ENCODE data around the gene LPAR3. TPM values are rescaled to one million over a fixed set of nuclear protein-coding genes. Genes with fewer than 3 reads are reported as not detected.
"Not testable (repeated sequence)": the region's sequence is repeated elsewhere in the genome, so short reads cannot be mapped to it uniquely, and the experiment has no call there.

Gene LPAR3
- total RNA-seq, 1 donor from 2014 or later: 6.4 TPM

DNA sequence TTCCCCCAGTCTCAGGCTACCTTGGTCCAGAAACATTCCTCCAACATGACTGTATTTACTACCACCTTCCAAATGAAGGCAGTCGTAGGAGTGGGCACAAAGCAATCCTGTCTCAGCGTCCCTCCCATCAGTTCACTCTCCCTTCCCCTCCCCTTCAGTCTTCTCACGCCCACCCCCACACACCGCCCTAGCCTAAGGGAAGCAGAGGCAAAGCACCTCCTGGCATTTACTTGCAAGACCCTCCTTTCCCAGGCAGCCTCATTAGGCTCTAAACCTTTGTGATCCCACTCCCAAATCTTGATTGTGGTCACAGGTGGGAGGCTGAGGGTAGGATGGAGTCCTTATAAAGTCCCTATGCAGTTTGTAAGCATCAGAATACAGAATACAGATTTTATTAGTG, 23.9 kb upstream of the LPAR3 start:
- no peak for DNase-seq (ENCODE audit: extremely low spot score, unreplicated experiment)
- TF ChIP-seq, protein P1, sequence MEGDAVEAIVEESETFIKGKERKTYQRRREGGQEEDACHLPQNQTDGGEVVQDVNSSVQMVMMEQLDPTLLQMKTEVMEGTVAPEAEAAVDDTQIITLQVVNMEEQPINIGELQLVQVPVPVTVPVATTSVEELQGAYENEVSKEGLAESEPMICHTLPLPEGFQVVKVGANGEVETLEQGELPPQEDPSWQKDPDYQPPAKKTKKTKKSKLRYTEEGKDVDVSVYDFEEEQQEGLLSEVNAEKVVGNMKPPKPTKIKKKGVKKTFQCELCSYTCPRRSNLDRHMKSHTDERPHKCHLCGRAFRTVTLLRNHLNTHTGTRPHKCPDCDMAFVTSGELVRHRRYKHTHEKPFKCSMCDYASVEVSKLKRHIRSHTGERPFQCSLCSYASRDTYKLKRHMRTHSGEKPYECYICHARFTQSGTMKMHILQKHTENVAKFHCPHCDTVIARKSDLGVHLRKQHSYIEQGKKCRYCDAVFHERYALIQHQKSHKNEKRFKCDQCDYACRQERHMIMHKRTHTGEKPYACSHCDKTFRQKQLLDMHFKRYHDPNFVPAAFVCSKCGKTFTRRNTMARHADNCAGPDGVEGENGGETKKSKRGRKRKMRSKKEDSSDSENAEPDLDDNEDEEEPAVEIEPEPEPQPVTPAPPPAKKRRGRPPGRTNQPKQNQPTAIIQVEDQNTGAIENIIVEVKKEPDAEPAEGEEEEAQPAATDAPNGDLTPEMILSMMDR (conservative IDR thresholded peaks at IDR 0.05): no peak
- H3K9me3 Mint-ChIP-seq: no peaks in the 10 kb centered on the region
- peaks cover 18% of the 10 kb centered on the region for H3K4me1 Mint-ChIP-seq (ENCODE audit: unreplicated experiment)
- H3K27me3 Mint-ChIP-seq: no peaks in the 10 kb centered on the region
- H3K36me3 Mint-ChIP-seq: no peaks in the 10 kb centered on the region
- H3K27ac Mint-ChIP-seq: no peak overlapping the region
- no peak overlapping the region for H3K4me3 Mint-ChIP-seq

DNA sequence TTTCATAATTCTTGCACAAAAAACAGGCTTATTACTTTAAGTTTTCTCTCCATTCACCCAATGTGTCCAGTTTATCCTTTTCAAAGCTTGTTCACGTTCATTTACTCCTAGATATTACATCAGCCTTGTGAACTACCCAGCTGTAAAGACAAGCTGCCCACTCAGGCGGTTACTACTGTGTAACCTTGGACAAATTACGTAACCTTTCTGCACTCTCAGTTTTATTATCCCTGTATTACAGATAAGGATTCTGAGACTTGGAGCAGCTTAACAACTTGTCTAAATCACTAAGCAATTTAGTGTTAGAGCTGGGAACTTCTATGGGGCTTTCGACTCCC, 20.5 kb upstream of the LPAR3 start:
- H3K27me3 Mint-ChIP-seq: no peaks in the 10 kb centered on the region
- no peaks in the 10 kb centered on the region for H3K36me3 Mint-ChIP-seq
- no peak overlapping the region for H3K4me3 Mint-ChIP-seq
- DNase-seq (ENCODE audit: extremely low spot score, unreplicated experiment): no peak
- TF ChIP-seq, protein P1 (conservative IDR thresholded peaks at IDR 0.05): no peak
- peaks cover 8% of the 10 kb centered on the region for H3K4me1 Mint-ChIP-seq (ENCODE audit: unreplicated experiment)
- no peak overlapping the region for H3K27ac Mint-ChIP-seq
- no peaks in the 10 kb centered on the region for H3K9me3 Mint-ChIP-seq

DNA sequence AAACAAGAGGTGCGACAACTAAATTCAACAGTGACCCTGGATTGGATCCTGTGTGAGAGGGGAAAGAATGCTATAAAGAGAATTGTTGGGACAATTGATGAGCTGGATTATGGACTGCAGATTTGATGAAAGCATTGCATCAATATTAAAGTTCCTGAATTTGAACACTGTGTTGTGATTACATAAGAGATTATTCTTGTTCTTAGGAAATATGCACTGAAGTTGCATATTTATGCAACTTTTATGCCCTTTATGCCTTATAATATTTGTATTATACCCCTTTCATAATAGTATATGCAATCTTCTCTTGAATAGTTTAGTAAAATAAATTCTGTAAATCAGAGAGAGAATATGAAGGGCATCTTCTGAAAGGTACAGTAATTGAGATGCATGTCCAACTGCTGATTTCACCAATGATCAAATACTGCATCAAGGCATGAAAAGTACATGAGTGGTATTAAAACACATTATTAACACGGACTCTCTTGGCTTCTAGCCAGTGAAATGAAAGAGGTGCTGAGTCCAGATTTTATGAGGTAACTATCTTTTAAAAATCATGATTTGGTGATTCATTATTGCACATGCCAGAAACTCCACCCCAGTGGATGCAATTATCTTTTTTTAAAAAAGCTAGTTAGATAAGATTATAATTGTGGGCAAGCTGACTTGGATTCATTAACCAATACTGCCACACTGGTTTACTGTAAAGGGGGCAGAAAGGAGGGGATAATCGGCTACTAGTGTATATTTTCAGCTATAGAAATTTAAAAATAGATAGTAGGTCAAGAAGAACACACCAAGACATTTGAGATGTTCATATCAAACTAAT, 19.9 kb upstream of the LPAR3 start:
- Mint-ChIP-seq H3K4me3 (no peak overlapping the region), H3K4me1 (ENCODE audit: unreplicated experiment) (peaks cover 8% of the 10 kb centered on the region), H3K27me3 (no peaks in the 10 kb centered on the region), H3K9me3 (no peaks in the 10 kb centered on the region), H3K36me3 (no peaks in the 10 kb centered on the region), H3K27ac (no peak overlapping the region)
- TF ChIP-seq, protein P1 (conservative IDR thresholded peaks at IDR 0.05): no peak
- no peak for DNase-seq (ENCODE audit: extremely low spot score, unreplicated experiment)

DNA sequence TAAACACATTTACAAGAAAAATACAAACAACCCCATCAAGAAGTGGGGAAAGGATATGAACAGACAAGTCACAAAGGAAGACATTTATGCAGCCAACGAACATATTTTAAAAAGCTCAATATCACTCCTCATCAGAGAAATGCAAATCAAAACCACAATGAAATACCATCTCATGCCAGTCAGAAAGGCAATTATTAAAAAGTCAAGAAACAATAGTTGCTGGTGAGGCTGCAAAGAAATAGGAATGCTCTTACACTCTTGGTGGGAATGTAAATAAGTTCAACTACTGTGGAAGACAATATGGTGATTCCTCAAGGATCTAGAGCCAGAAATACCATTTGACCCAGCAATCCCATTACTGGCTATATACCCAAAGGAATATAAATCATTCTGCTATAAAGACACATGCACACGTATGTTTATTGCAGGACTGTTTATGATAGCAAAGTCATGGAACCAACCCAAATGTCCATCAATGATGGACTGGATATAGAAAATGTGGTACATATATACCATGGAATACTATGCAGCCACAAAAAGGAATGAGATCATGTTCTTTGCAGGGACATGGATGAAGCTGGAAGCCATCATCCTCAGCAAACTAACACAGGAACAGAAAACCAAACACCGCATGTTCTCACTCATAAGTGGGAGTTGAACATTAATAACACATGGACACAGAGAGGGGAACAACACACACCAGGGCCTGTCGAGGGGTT, 15.9 kb upstream of the LPAR3 start:
- not testable (repeated sequence) for H3K27ac Mint-ChIP-seq; H3K36me3 Mint-ChIP-seq; DNase-seq (ENCODE audit: extremely low spot score, unreplicated experiment); H3K4me3 Mint-ChIP-seq; H3K27me3 Mint-ChIP-seq; H3K9me3 Mint-ChIP-seq; H3K4me1 Mint-ChIP-seq (ENCODE audit: unreplicated experiment)

DNA sequence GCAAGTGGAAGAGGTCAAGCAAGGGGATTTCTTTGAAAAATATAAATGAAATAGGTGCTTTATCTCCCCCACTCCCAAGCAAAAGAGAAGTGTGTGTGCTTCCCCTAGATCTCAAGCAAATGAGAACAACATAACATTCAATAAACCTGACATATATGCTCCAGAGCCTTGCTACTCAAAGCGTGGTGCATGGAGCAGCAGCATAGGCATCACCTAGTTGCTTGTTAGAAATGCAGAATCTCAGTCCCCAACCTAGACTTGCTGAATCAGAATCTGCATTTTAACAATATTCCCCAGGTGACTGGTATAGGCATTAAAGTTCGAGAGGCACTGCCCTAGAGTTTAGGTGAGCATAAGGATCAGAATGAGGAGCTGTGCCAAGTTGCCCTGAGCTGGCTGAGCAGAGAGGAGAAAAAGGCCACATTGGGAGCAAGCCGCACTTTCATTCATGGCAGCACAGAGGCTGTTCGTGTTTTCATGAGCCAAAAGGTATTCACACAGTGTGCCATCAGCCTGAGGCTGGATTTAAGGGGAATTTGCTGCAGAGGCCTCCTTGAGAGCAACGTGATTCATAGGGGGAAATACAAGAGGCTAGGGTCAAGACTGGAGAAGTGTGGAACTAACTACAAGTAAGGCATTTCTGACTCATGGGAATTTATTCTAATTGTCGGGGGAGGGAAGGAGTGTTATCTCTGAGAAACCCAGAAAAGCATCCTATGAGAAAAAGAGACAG, 14.3 kb upstream of the LPAR3 start:
- Mint-ChIP-seq H3K36me3 (no peaks in the 10 kb centered on the region), H3K9me3 (no peaks in the 10 kb centered on the region), H3K27ac (no peak overlapping the region), H3K4me1 (ENCODE audit: unreplicated experiment) (no peaks in the 10 kb centered on the region), H3K27me3 (peaks cover 3% of the 10 kb centered on the region), H3K4me3 (no peak overlapping the region)
- DNase-seq (ENCODE audit: extremely low spot score, unreplicated experiment): no peak
- TF ChIP-seq, protein P1 (conservative IDR thresholded peaks at IDR 0.05): no peak

DNA sequence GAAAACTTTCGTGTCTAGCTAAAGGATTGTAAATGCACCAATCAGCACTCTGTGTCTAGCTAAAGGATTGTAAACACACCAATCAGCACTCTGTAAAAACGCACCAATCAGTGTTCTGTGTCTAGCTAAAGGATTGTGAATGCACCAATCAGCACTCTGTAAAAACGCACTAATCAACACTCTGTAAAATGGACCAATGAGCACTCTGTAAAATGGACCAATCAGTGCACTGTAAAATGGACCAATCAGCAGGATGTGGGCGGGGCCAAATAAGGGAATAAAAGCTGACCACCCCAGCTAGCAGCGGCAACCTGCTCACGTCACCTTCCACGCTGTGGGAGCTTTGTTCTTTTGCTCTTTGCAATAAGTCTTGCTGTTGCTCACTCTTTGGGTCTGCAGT, 9.7 kb upstream of the LPAR3 start:
- not testable (repeated sequence) for H3K27ac Mint-ChIP-seq; H3K27me3 Mint-ChIP-seq; H3K4me1 Mint-ChIP-seq (ENCODE audit: unreplicated experiment); H3K36me3 Mint-ChIP-seq; DNase-seq (ENCODE audit: extremely low spot score, unreplicated experiment); H3K4me3 Mint-ChIP-seq; H3K9me3 Mint-ChIP-seq

All from type B pancreatic cell (in vitro differentiated cells).